NCI-H2196 (cell line): ENCODE results near the gene CLEC4G.
A peak's percentile ranks its signal among the peaks of the same experiment; 100 is the strongest.

Experiments
- DNase-seq: peaks from one replicate; lab custom pipeline; 2025; ENCODE audit not compliant: unreplicated experiment; lab: John Stamatoyannopoulos, UW

Gene CLEC4G

DNA sequence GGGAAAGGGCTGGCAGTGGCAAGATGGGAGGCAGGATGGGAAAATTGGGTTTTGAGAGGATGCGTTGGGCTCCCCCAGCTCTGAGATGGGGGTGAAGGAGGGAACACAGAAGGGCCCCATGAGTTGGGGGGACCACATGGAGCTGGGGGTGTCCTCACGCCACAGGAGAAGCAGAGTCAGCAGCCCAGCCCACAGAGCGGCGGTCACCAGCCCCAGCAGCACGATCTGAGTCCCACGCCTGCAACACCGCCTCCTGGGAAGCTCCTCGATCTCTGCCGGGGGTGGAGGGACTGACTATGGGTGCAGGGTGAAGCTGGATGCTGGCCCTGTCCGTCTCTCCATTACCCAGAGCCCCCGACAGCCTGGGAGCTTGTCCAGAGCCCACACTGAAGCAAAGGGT lies 33.3 kb downstream of the CLEC4G start:
- no peak for DNase-seq

DNA sequence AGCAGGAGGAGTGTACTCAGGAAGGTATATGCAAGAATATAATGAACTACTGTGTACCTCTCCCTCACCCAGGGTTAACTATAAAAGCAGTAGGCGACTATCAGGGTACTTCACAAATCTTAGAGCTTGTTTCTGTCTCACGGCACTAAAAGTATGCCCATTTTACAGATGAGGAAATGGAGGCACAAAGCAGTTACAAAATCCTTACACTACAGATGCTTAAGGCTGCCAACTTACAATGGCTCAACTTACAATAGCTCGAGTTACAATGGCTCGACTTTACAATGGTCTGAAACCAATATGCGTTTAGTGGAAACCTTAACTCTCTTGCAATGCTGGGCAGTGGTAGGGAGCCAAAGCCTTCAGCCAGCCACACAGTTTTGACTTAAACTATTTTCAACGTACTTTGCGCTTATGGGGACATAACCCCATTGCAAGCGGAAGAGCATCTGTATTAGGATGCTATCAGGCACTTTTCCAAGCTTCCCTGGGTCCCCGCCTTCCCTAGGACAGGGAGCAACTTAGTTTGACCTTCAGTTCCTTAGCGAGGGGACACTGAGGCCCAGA lies 34.1 kb downstream of the CLEC4G start:
- no peak for DNase-seq

DNA sequence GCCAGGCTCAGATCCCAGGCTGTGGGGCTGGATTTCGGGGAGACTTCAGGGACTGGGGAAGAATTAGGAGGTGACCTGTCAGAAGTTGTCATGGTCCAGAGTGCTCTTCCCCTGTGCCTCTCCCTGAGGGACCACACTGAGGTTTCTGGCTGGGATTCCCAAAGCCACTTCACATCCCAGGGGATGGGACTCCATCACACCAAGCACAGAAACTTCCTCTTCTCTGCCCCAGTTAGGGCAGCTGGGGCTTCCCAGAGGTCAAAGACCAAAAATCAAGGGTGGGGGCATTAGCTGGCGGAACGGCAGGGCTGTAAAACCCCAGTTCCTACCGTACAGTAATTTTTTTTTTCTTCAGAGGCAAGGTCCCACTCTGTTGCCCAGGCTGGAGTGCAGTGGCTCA lies 37.4 kb downstream of the CLEC4G start:
- DNase-seq, result no peak

DNA sequence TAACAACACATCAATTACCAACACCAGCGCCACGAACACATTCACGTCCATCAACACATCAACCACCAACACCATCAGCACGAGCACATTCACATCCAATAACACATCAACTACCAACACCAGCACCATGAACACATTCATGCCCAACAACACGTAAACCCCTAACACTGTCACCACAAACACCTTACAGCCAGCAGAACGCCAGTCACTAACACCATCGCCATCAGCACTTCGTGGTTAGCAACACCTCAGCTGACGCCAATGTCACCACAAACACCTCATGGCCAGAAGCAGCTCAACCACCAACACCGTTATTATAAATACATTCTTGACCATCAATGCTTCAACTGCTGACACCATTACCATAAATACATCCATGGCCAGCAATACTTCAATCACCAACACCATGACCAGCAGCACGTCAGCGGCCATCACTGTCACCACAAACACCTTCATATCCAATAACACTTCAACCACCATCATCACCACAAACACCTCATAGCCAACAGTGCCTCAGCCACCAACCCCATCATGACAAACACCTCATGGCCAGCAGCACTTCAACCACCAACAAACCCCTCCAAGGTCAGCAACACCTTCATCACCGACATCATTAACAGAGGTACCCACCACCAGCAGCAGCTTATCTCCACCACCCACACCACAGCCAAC lies 39.4 kb downstream of the CLEC4G start:
- DNase-seq, result no peak

DNA sequence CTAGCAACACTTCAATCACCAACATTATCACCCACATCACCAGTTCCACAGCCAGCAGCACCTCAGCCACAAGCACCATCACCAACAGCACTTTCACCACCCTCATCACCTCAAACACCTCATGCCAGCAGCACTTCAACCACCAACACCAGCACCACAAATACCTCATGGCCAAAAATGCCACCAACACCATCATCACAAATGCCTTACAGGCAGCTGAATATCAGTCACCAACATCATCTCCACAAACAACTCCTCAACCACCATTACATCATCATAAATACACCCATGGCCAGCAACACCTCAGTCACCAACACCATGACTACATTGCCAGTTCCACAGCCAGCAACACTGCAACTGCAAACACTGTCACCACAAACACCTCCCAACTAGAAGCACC lies 40.4 kb downstream of the CLEC4G start:
- no peak for DNase-seq

DNA sequence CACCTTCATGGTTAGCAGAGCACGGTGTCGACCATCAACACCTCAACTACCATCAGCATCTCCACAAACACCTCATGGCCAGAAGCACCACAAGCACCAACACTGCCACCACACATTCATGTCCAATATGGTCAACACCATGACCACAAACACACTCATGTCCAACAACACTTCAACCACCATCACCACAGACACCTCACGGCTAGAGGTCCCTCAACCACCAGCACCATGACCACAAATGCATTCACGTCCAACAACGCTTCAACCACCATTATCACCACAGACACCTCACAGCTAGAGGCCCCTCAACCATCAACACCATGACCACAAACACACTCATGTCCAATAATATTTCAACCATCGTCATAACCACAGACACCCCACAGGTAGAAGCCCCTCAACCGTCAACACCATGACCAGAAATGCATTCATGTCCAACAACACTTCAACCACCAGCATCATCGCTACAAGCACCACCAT lies 41.1 kb downstream of the CLEC4G start:
- DNase-seq, result no peak

DNA sequence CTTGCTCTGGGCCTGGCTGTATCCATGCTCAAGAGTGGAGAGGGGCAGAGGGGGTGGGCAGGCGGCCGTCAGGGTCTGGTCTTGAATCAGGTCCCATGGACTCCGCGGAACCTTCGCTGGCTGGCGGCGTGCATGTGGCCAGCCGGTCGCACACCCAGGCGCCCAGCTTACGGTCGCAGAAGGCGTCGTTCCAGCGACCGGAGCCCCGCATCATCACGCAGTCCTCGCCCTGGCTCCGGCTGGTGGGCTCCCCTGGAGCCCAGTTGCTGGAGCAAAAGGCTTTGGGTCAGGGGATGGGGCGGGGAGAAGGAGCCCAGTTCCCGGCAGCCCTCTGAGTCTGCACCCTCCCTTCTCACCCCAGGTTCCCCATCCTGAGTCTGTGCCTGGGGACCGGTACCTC lies 42.7 kb downstream of the CLEC4G start:
- DNase-seq, result no peak

DNA sequence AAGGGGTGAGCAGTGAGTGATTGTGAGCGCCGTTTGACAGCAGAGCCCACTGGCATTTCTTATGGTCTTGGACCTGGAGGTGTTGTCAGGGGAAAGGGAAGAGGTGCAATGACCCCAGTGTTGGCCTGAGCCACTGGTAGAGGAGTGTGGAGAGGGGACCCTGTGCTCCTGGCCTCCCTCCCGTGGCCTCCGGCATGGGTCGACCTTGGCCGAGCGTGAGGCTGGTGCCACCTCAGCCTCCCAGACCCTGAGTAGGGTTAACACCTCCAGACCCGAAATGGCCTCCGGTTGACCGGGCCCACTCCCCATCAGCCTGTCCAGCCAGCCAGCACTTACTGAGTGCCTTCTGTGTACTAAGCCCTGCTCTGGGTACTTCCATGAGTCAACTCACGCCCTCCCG lies 44.7 kb downstream of the CLEC4G start:
- DNase-seq, result no peak

DNA sequence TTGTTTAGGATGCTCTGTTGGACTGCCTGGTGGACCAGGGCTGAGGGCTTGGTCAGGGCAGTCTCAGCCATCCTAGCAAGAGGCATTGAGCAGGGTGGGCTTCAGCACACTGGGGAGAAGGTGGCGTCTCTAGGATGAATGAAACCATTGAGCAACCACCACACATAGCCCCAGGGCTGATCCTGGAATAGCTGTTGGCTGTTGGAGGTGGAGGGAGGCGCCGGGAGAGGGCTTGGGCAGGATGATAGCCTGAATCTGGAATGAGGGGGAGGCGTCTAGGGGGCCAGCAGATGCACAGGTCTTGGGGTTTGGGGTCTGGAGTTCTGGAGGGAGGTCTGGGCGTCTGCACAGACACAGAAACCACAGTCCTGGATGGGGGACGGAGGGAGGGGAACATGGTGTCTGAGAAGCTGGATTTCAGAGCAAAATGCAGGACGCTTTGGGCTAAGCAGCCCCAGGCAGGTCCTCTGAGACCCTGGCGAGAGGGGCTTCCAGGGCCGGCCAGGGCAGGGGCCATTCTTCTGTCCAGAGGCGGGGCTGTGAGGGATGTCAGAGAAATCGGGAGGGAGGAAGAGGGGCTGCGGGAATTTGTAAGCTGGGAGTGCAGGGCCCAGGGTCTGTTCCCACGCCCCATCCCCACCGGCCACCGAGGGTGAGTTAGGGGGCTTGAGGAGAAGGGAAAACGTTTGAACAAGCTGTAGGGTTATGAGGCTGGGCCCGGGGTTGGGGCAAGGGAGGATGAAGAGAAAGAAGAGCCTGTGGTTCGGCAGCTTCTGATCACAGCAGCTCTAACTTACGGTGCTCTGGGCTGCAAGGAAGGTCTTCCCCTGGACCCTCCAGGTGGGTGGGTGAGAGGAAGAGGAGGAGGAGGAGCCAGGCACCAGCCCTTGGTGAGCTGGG lies 46.1 kb downstream of the CLEC4G start:
- no peak for DNase-seq

DNA sequence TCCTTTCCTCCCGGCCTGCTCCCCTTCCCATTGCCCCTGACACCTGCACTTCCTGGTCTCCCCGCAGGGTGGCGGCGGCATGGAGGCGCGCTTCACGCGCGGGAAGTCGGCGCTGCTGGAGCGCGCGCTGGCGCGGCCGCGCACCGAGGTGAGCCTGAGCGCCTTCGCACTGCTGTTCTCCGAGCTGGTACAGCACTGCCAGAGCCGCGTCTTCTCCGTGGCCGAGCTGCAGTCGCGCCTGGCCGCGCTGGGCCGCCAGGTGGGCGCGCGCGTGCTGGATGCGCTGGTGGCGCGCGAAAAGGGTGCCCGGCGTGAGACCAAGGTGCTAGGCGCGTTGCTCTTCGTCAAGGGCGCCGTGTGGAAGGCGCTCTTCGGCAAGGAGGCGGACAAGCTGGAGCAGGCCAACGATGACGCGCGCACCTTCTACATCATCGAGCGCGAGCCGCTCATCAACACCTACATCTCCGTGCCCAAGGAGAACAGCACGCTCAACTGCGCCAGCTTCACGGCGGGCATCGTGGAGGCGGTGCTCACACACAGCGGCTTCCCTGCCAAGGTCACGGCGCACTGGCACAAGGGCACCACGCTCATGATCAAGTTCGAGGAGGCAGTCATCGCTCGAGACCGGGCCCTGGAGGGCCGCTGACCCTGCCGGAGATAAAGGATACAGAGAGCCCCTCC lies 49.6 kb downstream of the CLEC4G start:
- no peak for DNase-seq

DNA sequence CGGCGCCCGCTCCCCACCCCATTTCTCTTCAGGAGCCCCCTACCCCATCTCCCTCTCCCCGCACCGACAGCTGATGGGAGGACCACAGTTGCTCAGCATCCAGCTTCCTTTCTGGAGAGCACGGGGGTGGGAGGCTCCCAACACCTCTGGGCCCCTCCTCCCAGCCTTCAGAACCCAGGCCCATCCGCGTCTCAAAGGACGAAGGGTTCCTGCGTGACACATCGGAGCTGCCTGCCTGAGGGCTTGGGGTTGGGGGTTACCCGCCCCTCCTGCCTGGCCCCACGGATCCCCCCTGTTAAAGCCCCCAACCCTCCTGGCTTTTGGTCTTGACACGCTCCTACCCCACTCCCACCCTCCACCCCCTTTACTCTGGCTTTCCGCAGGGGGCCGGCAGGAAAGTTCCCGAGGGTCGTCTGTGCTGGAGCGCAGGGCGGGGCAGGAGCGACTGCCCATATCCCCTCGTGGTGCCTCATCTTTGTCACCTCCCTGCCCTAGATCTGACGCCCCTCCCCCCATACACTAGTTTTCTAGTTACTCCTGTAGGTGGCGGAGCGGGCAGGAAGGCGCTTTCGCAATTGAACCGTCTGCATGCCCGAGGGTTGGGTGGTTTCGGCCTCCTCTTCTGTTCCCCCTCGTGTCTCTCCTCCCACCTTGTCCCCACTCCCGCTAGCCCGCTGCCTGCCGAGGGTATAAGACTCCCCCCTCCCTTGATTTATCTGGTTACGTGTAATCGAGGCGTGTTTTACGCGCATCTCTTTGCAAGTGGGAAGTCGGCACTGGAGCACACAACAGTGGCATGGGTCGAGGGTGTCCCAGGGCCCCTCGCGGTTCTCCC lies 50.4 kb downstream of the CLEC4G start:
- peak; percentile 71 for DNase-seq

DNA sequence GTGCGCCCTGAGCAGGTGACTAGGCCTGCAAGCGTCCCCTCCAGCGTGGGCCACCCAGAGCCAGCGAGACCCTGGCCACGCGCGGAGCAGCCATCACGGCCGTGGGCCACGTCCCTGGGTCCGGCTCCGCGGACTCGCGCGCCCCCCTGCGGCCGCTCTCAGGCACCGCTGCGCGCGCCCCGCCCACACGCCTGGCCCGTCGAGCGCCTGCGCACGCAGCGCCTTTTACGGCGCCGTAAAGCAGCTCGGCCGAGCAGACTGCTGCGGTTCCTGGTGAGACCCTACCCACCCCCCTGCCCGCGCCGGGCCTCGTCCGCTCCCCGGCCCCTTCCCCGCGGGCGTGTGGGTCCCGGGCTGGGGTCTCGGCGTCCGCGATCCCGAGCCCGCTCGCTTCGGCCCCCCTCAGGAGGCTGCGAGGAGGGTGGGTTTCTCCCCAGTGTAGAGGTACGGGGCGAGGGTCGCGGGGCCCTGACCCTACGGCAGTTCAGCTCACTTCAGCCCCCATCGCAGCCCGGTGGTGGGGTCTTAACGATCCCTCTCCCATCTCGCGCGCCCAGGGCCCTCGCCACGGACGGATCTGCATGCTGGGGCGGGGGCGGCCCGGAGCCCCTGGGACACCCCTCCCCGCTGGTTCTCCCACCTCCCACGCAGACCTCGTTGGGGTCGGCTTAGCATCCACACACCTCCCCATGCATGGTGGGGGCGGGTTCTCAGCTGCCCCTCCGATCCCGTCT lies 51.1 kb downstream of the CLEC4G start, which contains the start of gene TRAPPC5:
TSS of gene TRAPPC5 (plus strand) at position 228 of the 734 bp plus-strand sequence. CDS start 1,421 bp downstream, outside the sequence.
- DNase-seq, result peak; percentile 91

DNA sequence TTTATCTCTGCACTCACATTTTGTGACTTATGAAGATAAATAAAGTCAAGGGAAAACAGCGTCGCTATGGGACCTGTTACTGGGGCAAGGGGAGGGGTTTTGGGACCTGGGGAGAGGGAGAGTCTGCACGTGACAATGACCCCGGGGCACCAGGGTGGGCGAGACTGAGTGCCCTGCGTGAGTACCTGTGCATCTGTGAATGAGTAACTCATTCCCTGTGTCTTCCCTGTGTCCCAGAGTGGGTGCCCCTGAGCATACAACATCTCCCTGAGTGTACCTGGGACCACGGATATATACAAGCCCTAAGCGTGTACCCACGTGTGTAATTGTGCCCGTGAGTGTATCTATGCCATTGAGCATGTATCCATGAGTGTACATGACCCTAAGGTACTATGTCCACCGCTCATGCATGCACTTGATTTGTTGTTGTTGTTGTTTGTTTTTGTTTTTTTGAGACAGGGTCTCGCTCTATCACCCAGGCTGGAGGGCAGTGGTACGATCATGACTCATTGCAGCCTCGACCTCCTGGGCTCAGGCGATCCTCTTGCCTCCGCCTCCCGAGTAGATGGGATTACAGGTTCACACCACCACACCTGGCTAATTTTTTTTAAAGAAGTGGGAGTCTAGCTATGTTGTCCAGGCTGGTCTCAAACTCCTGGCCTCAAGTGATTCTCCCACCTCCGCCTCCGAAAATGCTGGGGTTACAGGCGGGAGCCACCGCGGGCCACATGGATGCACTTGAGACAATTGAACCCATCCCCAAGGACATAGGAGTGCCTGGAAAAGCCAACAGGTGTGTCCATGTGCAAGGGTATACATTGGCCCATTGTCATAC lies 51.9 kb downstream of the CLEC4G start:
- DNase-seq, result no peak

DNA sequence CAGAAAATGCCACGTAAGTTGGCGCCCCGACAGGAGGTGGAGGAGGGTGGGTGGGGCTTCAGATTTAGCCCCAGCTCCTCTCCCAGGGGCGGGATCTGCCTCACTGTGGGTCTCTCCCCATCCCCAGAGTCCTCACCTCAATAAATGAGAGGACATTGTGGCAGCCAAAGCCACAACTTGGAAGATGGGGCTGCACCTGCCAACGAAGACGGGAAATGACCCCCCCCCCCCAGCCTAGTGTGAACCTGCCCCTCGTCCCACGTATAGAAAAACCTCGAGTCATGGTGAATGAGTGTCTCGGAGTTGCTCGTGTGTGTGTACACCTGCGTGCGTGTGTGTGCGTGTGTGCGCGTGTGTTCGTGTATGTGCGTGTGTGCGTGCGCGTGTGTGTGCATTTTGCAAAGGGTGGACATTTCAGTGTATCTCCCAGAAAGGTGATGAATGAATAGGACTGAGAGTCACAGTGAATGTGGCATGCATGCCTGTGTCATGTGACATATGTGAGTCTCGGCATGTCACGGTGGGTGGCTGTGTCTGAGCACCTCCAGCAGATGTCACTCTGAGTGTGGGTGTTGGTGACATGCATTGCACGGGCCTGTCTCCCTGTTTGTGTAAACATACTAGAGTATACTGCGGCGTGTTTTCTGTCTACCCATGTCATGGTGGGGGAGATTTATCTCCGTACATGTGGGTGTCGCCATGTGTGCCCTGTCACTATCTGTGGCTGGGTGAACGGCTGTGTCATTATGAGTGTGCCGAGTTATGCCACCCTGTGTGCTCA lies 52.7 kb downstream of the CLEC4G start:
- no peak for DNase-seq
